Caco-2 (cell line): ENCODE data around the gene TLE6. TPM values are rescaled to one million over a fixed set of nuclear protein-coding genes. Genes with fewer than 3 reads are reported as not detected.

ENCODE experiments used
- BruUV-seq: library from RNA; stranded (reverse); fragments of 400-500 nt; replicated peaks from 2 replicates; lab custom pipeline; 2021; lab: Mats Ljungman, UMichigan
- CTCF ChIA-PET: fragments of 300-600 bp; sonication (Branson Sonifier 250); formaldehyde crosslinking; loops from one replicate; lab custom pipeline; 2022; ENCODE audit warnings: antibody characterized with exemption; lab: Charles Lee
- POLR2A ChIA-PET: fragments of 300-600 bp; sonication (Branson Sonifier 250); formaldehyde crosslinking; loops from one replicate; lab custom pipeline; 2022; ENCODE audit warnings: antibody characterized with exemption; lab: Charles Lee
- DNase-seq, 2 experiments: peaks; one replicate each; pipeline versions ENCODE4 v3.0.0 to v3.0.0-alpha.2; 2020 to 2022
- H3K27me3 ChIP-seq: replicated peaks from 2 replicates; pipeline ENCODE4 v1.6.0; 2011; ENCODE audit warnings: low read length; ENCODE audit not compliant: control insufficient read depth, insufficient read depth
- H3K36me3 ChIP-seq: 2 replicates; pipeline ENCODE4 v1.5.1; 2011; ENCODE audit warnings: low read length; ENCODE audit not compliant: control insufficient read depth, insufficient read depth
- H3K4me1 ChIP-seq: fragments of 250-450 bp; sonication (Bioruptor Pico); 2 replicates; pipeline ENCODE4 v1.5.1; 2020; ENCODE audit warnings: mild to moderate bottlenecking
- H3K4me3 ChIP-seq: 2 replicates; pipeline ENCODE4 v1.5.1; 2011; ENCODE audit warnings: low read depth, mild to moderate bottlenecking, control low read depth, low read length
- H3K9me3 ChIP-seq: fragments of 250-450 bp; sonication (Bioruptor Pico); 2 replicates; pipeline ENCODE4 v1.5.1; 2020; ENCODE audit warnings: mild to moderate bottlenecking, moderate library complexity
- H3K27ac Mint-ChIP-seq: one replicate; pipeline ENCODE4 v1.8.0; 2022; ENCODE audit warnings: mixed read lengths; ENCODE audit not compliant: unreplicated experiment
- H3K27me3 Mint-ChIP-seq: one replicate; pipeline ENCODE4 v1.8.0; 2022; ENCODE audit warnings: mixed read lengths; ENCODE audit not compliant: insufficient read depth, unreplicated experiment
- H3K36me3 Mint-ChIP-seq: one replicate; pipeline ENCODE4 v1.8.0; 2022; ENCODE audit warnings: mild to moderate bottlenecking, mixed read lengths; ENCODE audit not compliant: insufficient read depth, unreplicated experiment
- H3K4me1 Mint-ChIP-seq: one replicate; pipeline ENCODE4 v1.8.0; 2022; ENCODE audit warnings: low read depth, mixed read lengths; ENCODE audit not compliant: unreplicated experiment
- H3K4me3 Mint-ChIP-seq: one replicate; pipeline ENCODE4 v1.8.0; 2022; ENCODE audit warnings: mild to moderate bottlenecking, moderate library complexity, mixed read lengths; ENCODE audit not compliant: unreplicated experiment
- H3K9me3 Mint-ChIP-seq: one replicate; pipeline ENCODE4 v1.8.0; 2022; ENCODE audit warnings: mixed read lengths; ENCODE audit not compliant: unreplicated experiment
- CTCF ChIP-seq, 2 experiments: fragments of 200-600 bp in 1 of 2; IDR thresholded peaks; 1 replicate in 1 of 2; 2 replicates in 1 of 2; pipeline versions ENCODE4 v1.5.1 to v1.8.0; 2011 to 2022; ENCODE audit warnings: antibody characterized with exemption in 1 of 2, control low read depth in 1 of 2, inconsistent platforms in 1 of 2, low read depth in 1 of 2, low read length in 1 of 2, mild to moderate bottlenecking in 1 of 2, moderate library complexity in 1 of 2; ENCODE audit not compliant: insufficient read depth in 1 of 2, severe bottlenecking in 1 of 2, unreplicated experiment in 1 of 2
- intact Hi-C: fragments of 100-400 bp; cut with micrococcal nuclease; formaldehyde crosslinking; loops from one replicate; pipeline ENCODE4 v1.10.0; 2022; ENCODE audit not compliant: unreplicated experiment
- total RNA-seq: library from RNA; stranded (reverse); gene quantifications from 2 replicates; pipeline ENCODE4 v1.2.3, GENCODE V29; 2022

Gene TLE6
- total RNA-seq, 1 experiment from 2014 or later: 1.4 TPM

GRCh38 chr19:3012621-3013262 is 35.4 kb downstream of the TLE6 start:
- Mint-ChIP-seq H3K4me3 (no peak overlapping the region), H3K4me1 (no peaks in the 10 kb centered on the region), H3K27me3 (no peaks in the 10 kb centered on the region), H3K36me3 (no peaks in the 10 kb centered on the region), H3K9me3 (no peaks in the 10 kb centered on the region), H3K27ac (no peak overlapping the region)
- POLR2A ChIA-PET: no interaction called here
- intact Hi-C loops: no loop called here
- no peaks in the 10 kb centered on the region for H3K4me1 ChIP-seq
- H3K36me3 ChIP-seq: peaks cover 2% of the 10 kb centered on the region; the same call in 1 of the 2 replicates
- no peaks in the 10 kb centered on the region for H3K27me3 ChIP-seq
- TF ChIP-seq CTCF (IDR thresholded peaks at IDR 0.05; ENCODE audit: insufficient read depth in 1 of 2, low read depth in 1 of 2, low read length in 1 of 2, severe bottlenecking in 1 of 2, unreplicated experiment in 1 of 2): no peak
- CTCF ChIA-PET: no interaction called here
- no peak for DNase-seq
- H3K4me3 ChIP-seq: no peak overlapping the region
- no TSS peak for BruUV-seq
- no peaks in the 10 kb centered on the region for H3K9me3 ChIP-seq

DNA sequence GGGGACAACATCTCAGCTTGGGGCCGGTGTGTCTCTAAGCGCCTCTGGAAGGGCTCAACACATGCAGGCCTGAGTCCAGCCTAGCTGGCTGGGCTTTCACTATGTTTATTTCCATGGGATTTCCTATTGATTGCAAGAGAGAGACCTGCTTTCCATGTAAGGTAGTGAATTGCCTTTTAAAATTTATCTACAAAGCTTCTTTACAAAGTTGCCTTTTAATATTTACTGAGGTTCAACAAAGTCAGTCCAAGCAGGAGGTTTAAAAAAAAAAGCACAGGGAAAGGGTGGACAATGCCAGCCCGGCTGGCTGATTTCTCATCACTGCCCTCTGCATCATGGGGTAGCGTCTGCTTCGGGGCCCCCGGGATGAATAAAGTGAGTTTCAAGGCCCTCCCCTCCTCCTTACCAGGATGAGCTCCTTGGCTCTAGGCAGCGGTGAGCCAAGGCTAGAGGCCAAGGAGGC is 35.9 kb downstream of the TLE6 start:
- Mint-ChIP-seq H3K27me3 (no peaks in the 10 kb centered on the region), H3K4me3 (no peak overlapping the region), H3K27ac (no peak overlapping the region), H3K4me1 (no peaks in the 10 kb centered on the region), H3K36me3 (no peaks in the 10 kb centered on the region), H3K9me3 (no peaks in the 10 kb centered on the region)
- TF ChIP-seq CTCF (IDR thresholded peaks at IDR 0.05; ENCODE audit: insufficient read depth in 1 of 2, low read depth in 1 of 2, low read length in 1 of 2, severe bottlenecking in 1 of 2, unreplicated experiment in 1 of 2): no peak
- BruUV-seq: no TSS peak
- no peaks in the 10 kb centered on the region for H3K9me3 ChIP-seq
- H3K4me1 ChIP-seq: no peaks in the 10 kb centered on the region
- H3K4me3 ChIP-seq: no peak overlapping the region
- no peak for DNase-seq
- intact Hi-C loops: no loop called here
- H3K36me3 ChIP-seq: peaks cover 2% of the 10 kb centered on the region; the same call in 1 of the 2 replicates
- CTCF ChIA-PET: no interaction called here
- POLR2A ChIA-PET: no interaction called here
- H3K27me3 ChIP-seq: no peaks in the 10 kb centered on the region

DNA sequence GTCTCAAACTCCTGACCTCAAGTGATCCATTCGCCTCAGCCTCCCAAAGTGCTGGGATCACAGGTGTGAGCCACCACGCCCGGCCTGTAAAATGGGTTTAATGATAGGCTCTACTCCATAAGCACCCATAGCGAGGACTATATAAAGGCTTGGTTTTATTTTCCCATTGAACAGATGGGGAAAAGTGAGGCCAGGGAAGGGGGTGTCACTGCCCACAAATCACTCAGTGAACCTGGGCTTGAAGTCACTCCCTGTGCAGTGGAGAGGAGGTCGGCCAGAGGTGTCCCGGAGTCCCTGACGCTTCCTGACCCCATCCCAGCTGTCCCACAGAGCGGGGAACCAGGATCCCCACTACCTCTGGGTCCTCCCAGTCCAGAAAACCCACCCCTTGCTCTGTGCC is 36.8 kb downstream of the TLE6 start:
- POLR2A ChIA-PET: no interaction called here
- intact Hi-C loops: no loop called here
- BruUV-seq: no TSS peak

More for the DNA sequence above, 36.8 kb downstream of the TLE6 start:
- no peaks in the 10 kb centered on the region for H3K4me1 ChIP-seq
- no peak overlapping the region for H3K27ac Mint-ChIP-seq
- no peaks in the 10 kb centered on the region for H3K27me3 Mint-ChIP-seq
- no peaks in the 10 kb centered on the region for H3K4me1 Mint-ChIP-seq
- CTCF ChIA-PET: no interaction called here
- no peaks in the 10 kb centered on the region for H3K36me3 Mint-ChIP-seq
- H3K9me3 ChIP-seq: no peaks in the 10 kb centered on the region
- H3K27me3 ChIP-seq: no peaks in the 10 kb centered on the region
- DNase-seq: no peak
- no peaks in the 10 kb centered on the region for H3K9me3 Mint-ChIP-seq
- H3K4me3 Mint-ChIP-seq: no peak overlapping the region
- TF ChIP-seq CTCF (IDR thresholded peaks at IDR 0.05; ENCODE audit: insufficient read depth in 1 of 2, low read depth in 1 of 2, low read length in 1 of 2, severe bottlenecking in 1 of 2, unreplicated experiment in 1 of 2): no peak
- no peak overlapping the region for H3K4me3 ChIP-seq
- H3K36me3 ChIP-seq: peaks cover 2% of the 10 kb centered on the region; the same call in 1 of the 2 replicates
